IMR-90 (cell line): Measurements from ENCODE around the gene USP36.

Experiments used
- BHLHE40 ChIP-seq: fragments of 150-350 bp; IDR thresholded peaks from 2 replicates; pipeline ENCODE4 v1.6.1; 2016; ENCODE audit warnings: mild to moderate bottlenecking, low read depth, low read length
- FOS ChIP-seq: fragments of 150-350 bp; IDR thresholded peaks from 2 replicates; pipeline ENCODE4 v1.6.1; 2016; ENCODE audit warnings: low read depth, low read length
- MAZ ChIP-seq: IDR thresholded peaks from 2 replicates; pipeline ENCODE4 v1.6.1; 2012; ENCODE audit warnings: low read depth, mild to moderate bottlenecking, low read length, improper control_type of control experiment, moderate library complexity, borderline replicate concordance
- POLR2A ChIP-seq: IDR thresholded peaks from 2 replicates; pipeline ENCODE4 v1.6.1; 2012; ENCODE audit warnings: mild to moderate bottlenecking, low read depth, low read length
- RAD21 ChIP-seq: IDR thresholded peaks from 2 replicates; pipeline ENCODE4 v1.6.1; 2012; ENCODE audit warnings: low read length, improper control_type of control experiment
- RFX5 ChIP-seq: IDR thresholded peaks from 2 replicates; pipeline ENCODE4 v1.8.0; 2012; ENCODE audit warnings: low read depth, mild to moderate bottlenecking, low read length, moderate library complexity
- SMC3 ChIP-seq: fragments of 150-350 bp; IDR thresholded peaks from 2 replicates; pipeline ENCODE4 v1.6.1; 2016; ENCODE audit warnings: low read depth, mild to moderate bottlenecking, antibody characterized with exemption, low read length, moderate library complexity
- TF ChIP-seq, protein P1 (sequence below): conservative IDR thresholded peaks from 2 replicates; pipeline ENCODE4 v1.5.1; 2012; ENCODE audit warnings: mild to moderate bottlenecking, low read depth, low read length, improper control_type of control experiment

DNA sequence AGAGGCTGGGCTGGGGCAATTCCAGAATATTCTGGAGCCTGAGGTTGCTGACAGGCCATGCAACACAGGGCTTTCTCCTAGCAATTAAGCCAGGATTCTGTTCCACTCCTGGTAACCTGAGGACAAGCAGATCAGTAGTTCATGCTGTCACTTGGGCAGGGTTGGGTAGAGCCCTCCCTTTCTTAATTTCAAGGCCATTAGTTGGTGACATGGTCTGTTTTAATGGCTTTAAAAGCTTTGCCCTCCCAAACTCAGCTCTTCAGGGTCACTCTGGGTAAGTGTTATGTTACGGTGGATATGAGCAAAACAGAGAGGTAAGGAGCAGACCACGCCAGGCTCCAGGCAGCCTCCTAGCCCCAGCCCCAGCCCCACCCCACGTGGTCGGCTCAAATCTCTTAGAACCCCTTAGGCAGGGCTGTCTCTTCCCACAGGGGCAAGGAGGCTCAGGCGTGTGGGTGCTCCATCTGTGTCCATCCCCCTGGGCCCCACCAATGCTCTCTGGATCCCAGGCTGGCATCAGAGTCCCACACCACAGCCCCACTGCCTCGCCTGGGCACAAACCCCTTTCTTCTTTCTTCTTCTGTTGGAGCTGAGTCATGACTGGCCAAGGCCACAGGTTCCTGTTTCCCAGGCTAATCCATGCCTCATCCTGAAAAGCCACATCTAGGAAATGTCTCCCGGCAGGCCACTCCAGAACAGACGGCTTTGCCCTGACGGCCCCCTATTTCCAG, 34.9 kb upstream of the USP36 start:
- TF ChIP-seq, protein P1, sequence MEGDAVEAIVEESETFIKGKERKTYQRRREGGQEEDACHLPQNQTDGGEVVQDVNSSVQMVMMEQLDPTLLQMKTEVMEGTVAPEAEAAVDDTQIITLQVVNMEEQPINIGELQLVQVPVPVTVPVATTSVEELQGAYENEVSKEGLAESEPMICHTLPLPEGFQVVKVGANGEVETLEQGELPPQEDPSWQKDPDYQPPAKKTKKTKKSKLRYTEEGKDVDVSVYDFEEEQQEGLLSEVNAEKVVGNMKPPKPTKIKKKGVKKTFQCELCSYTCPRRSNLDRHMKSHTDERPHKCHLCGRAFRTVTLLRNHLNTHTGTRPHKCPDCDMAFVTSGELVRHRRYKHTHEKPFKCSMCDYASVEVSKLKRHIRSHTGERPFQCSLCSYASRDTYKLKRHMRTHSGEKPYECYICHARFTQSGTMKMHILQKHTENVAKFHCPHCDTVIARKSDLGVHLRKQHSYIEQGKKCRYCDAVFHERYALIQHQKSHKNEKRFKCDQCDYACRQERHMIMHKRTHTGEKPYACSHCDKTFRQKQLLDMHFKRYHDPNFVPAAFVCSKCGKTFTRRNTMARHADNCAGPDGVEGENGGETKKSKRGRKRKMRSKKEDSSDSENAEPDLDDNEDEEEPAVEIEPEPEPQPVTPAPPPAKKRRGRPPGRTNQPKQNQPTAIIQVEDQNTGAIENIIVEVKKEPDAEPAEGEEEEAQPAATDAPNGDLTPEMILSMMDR: no peak
- TF ChIP-seq SMC3: no peak
- TF ChIP-seq POLR2A: no peak
- no peak for TF ChIP-seq BHLHE40
- no peak for TF ChIP-seq RFX5
- no peak for TF ChIP-seq RAD21
- no peak for TF ChIP-seq FOS
- TF ChIP-seq MAZ: no peak
